Liver (tissue), 9 donors: ENCODE results near the gene TSPEAR. TPM values are rescaled to one million over a fixed set of nuclear protein-coding genes. Genes with fewer than 3 reads are reported as not detected.

Experiments used
- DNase-seq: peaks from one replicate; pipeline ENCODE4 v3.0.0-alpha.2; 2017; ENCODE audit warnings: low spot score
- H3K27ac ChIP-seq, 2 donors: one replicate each; pipeline ENCODE4 v1.7.0; 2013; ENCODE audit warnings: inconsistent platforms in 2 of 2, low read length in 2 of 2, control low read depth in 1 of 2, low read depth in 1 of 2, mild to moderate bottlenecking in 1 of 2
- H3K27me3 ChIP-seq, 4 donors: one replicate each; pipeline versions ENCODE4 v1.6.1 to v1.7.0; 2013; ENCODE audit warnings: low read length in 3 of 4, inconsistent platforms in 1 of 4, mild to moderate bottlenecking in 1 of 4, moderate library complexity in 1 of 4; ENCODE audit not compliant: control insufficient read depth in 4 of 4, insufficient read depth in 4 of 4
- H3K36me3 ChIP-seq, 4 donors: one replicate each; pipeline versions ENCODE4 v1.6.1 to v1.7.0; 2013; ENCODE audit warnings: low read length in 3 of 4, mild to moderate bottlenecking in 3 of 4, low read depth in 1 of 4, moderate library complexity in 1 of 4; ENCODE audit not compliant: control insufficient read depth in 4 of 4, insufficient read depth in 3 of 4
- H3K4me1 ChIP-seq, 4 donors: one replicate each; pipeline versions ENCODE4 v1.6.1 to v1.7.0; 2013; ENCODE audit warnings: low read length in 3 of 4, mild to moderate bottlenecking in 3 of 4, moderate library complexity in 1 of 4; ENCODE audit not compliant: control insufficient read depth in 4 of 4, insufficient read depth in 4 of 4
- H3K4me3 ChIP-seq, 3 donors: one replicate each; pipeline versions ENCODE4 v1.6.1 to v1.7.0; 2013; ENCODE audit warnings: low read length in 3 of 3, control low read depth in 1 of 3, low read depth in 1 of 3, mild to moderate bottlenecking in 1 of 3
- H3K9ac ChIP-seq, 2 donors: one replicate each; pipeline ENCODE4 v1.7.0; 2013; ENCODE audit warnings: low read length in 2 of 2, mild to moderate bottlenecking in 2 of 2, moderate library complexity in 2 of 2, control low read depth in 1 of 2, low read depth in 1 of 2
- H3K9me3 ChIP-seq, 4 donors: one replicate each; pipeline versions ENCODE4 v1.6.1 to v1.7.0; 2013; ENCODE audit warnings: low read length in 3 of 4; ENCODE audit not compliant: control insufficient read depth in 4 of 4
- EGR1 ChIP-seq, 2 donors: IDR thresholded peaks; 2 replicates each; pipeline ENCODE4 v1.6.1; 2016 to 2018; ENCODE audit warnings: antibody characterized with exemption in 2 of 2, low read depth in 2 of 2
- FOXA1 ChIP-seq: IDR thresholded peaks from 2 replicates; pipeline ENCODE4 v1.6.1; 2016; ENCODE audit warnings: antibody characterized with exemption
- FOXA2 ChIP-seq: IDR thresholded peaks from 2 replicates; pipeline ENCODE4 v1.6.1; 2016; ENCODE audit warnings: antibody characterized with exemption
- GABPA ChIP-seq, 2 donors: IDR thresholded peaks in 1 of 2; conservative IDR thresholded peaks in 1 of 2; 2 replicates each; pipeline ENCODE4 v1.6.1; 2016; ENCODE audit warnings: antibody characterized with exemption in 2 of 2, mild to moderate bottlenecking in 1 of 2, moderate library complexity in 1 of 2
- HNF4A ChIP-seq, 2 donors: conservative IDR thresholded peaks; 2 replicates each; pipeline ENCODE4 v1.6.1; 2016; ENCODE audit warnings: antibody characterized with exemption in 2 of 2, mild to moderate bottlenecking in 2 of 2
- HNF4G ChIP-seq: IDR thresholded peaks from 2 replicates; pipeline ENCODE4 v1.6.1; 2016; ENCODE audit warnings: antibody characterized with exemption
- JUND ChIP-seq, 2 donors: IDR thresholded peaks; 2 replicates each; pipeline ENCODE4 v1.6.1; 2016; ENCODE audit warnings: antibody characterized with exemption in 2 of 2
- NR2F2 ChIP-seq: IDR thresholded peaks from 2 replicates; pipeline ENCODE4 v1.6.1; 2016; ENCODE audit warnings: antibody characterized with exemption
- RAD21 ChIP-seq, 2 donors: IDR thresholded peaks; 2 replicates each; pipeline ENCODE4 v1.6.1; 2016; ENCODE audit warnings: antibody characterized with exemption in 2 of 2, mild to moderate bottlenecking in 2 of 2
- RXRA ChIP-seq, 2 donors: IDR thresholded peaks; 2 replicates each; pipeline ENCODE4 v1.6.1; 2017 to 2018; ENCODE audit warnings: antibody characterized with exemption in 2 of 2, mild to moderate bottlenecking in 1 of 2
- SP1 ChIP-seq: IDR thresholded peaks from 2 replicates; pipeline ENCODE4 v1.6.1; 2018; ENCODE audit warnings: antibody characterized with exemption, mild to moderate bottlenecking
- TAF1 ChIP-seq: conservative IDR thresholded peaks from 2 replicates; pipeline ENCODE4 v1.6.1; 2016; ENCODE audit warnings: antibody characterized with exemption, mild to moderate bottlenecking
- YY1 ChIP-seq: IDR thresholded peaks from 2 replicates; pipeline ENCODE4 v1.6.1; 2016; ENCODE audit warnings: antibody characterized with exemption, mild to moderate bottlenecking
- WGBS: extraction: QIAGEN DNeasy Blood & Tissue Kit; methylation state at CpG from one replicate; pipeline ENCODE4 v1.1.7; 2013; 5-methylcytosine and 5-hydroxymethylcytosine counted together
- polyA plus RNA-seq, 2 donors: library from polyadenylated mRNA; stranded (reverse) in 1 of 2; unstranded in 1 of 2; fragments of 200-250 nt in 1 of 2; fragments of >200 nt in 1 of 2; fragmentation: Nextera tagmentation in 1 of 2; extraction: Ambion mirVana in 1 of 2; gene quantifications; one replicate each; pipeline versions ENCODE4 v1.2.1 to v1.2.3, GENCODE V29; 2013 to 2015
- total RNA-seq, 2 donors: library from RNA; depleted of rRNA; stranded (reverse); fragments of >200 nt; gene quantifications; one replicate each; pipeline ENCODE4 v1.2.3, GENCODE V29; 2014
- TF ChIP-seq, protein P1 (sequence below): IDR thresholded peaks from 2 replicates; pipeline ENCODE4 v1.6.1; 2016; ENCODE audit warnings: antibody characterized with exemption
- TF ChIP-seq, protein P2 (sequence below): IDR thresholded peaks from 2 replicates; pipeline ENCODE4 v1.6.1; 2016; ENCODE audit warnings: antibody characterized with exemption, mild to moderate bottlenecking
- TF ChIP-seq, protein P3 (sequence below): IDR thresholded peaks from 2 replicates; pipeline ENCODE4 v1.6.1; 2016; ENCODE audit warnings: antibody characterized with exemption
- TF ChIP-seq, protein P4 (sequence below): fragments of 150-350 bp; IDR thresholded peaks from 2 replicates; pipeline ENCODE4 v1.5.1; 2017; ENCODE audit warnings: improper control_type of control experiment, low read depth, low read length; ENCODE audit not compliant: missing input control
- TF ChIP-seq, protein P5 (sequence below): IDR thresholded peaks from 2 replicates; pipeline ENCODE4 v1.6.1; 2016; ENCODE audit warnings: antibody characterized with exemption
- donor health status: healthy.
- donor health status: healthy.
- donor health status: healthy.
- donor health status: healthy.
- donor health status: healthy.

The TSPEAR gene
- total and polyA plus RNA-seq, 4 donors: under 0.01 to 0.14 (median 0.01) TPM; not detected in 1

DNA sequence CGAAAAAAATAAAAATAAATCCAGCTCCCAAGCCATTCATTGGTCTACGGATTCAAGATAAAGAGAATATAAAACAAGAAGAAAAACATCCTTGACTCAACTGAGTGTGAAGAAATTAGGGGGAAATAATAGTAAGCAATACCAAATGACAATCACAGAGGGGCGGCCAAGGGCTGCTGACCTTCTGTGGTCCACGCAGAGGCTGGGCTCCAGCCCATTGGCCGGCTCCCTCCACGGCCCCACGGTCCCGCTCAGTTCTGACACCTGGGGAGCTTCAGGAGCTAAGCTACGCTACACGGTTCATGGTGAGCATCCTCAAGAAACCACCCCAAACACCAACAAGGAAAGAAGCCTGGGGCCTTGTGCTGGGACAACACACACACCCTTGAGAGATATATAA is 14.8 kb downstream of the TSPEAR start:
- WGBS: 71% methylated on average over 10 of the region's 10 CpGs
- H3K27me3 ChIP-seq: peaks cover 0 to 14% (median 5%) of the 10 kb centered on the region in 4 donors
- TF ChIP-seq HNF4G (no peak), HNF4A (conservative IDR thresholded peaks at IDR 0.05) (no peak), GABPA (IDR thresholded peaks at IDR 0.05 in 1 of 2, conservative IDR thresholded peaks at IDR 0.05 in 1 of 2) (no peak), NR2F2 (no peak), FOXA1 (no peak), RAD21 (IDR thresholded peaks at IDR 0.05) (no peak), JUND (IDR thresholded peaks at IDR 0.05) (no peak), FOXA2 (no peak), RXRA (IDR thresholded peaks at IDR 0.05) (no peak), YY1 (no peak), TAF1 (no peak), SP1 (no peak), EGR1 (IDR thresholded peaks at IDR 0.05; ENCODE audit: low read depth in 2 of 2) (no peak)
- TF ChIP-seq, protein P1, sequence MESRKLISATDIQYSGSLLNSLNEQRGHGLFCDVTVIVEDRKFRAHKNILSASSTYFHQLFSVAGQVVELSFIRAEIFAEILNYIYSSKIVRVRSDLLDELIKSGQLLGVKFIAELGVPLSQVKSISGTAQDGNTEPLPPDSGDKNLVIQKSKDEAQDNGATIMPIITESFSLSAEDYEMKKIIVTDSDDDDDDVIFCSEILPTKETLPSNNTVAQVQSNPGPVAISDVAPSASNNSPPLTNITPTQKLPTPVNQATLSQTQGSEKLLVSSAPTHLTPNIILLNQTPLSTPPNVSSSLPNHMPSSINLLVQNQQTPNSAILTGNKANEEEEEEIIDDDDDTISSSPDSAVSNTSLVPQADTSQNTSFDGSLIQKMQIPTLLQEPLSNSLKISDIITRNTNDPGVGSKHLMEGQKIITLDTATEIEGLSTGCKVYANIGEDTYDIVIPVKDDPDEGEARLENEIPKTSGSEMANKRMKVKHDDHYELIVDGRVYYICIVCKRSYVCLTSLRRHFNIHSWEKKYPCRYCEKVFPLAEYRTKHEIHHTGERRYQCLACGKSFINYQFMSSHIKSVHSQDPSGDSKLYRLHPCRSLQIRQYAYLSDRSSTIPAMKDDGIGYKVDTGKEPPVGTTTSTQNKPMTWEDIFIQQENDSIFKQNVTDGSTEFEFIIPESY: no peak
- TF ChIP-seq, protein P2, sequence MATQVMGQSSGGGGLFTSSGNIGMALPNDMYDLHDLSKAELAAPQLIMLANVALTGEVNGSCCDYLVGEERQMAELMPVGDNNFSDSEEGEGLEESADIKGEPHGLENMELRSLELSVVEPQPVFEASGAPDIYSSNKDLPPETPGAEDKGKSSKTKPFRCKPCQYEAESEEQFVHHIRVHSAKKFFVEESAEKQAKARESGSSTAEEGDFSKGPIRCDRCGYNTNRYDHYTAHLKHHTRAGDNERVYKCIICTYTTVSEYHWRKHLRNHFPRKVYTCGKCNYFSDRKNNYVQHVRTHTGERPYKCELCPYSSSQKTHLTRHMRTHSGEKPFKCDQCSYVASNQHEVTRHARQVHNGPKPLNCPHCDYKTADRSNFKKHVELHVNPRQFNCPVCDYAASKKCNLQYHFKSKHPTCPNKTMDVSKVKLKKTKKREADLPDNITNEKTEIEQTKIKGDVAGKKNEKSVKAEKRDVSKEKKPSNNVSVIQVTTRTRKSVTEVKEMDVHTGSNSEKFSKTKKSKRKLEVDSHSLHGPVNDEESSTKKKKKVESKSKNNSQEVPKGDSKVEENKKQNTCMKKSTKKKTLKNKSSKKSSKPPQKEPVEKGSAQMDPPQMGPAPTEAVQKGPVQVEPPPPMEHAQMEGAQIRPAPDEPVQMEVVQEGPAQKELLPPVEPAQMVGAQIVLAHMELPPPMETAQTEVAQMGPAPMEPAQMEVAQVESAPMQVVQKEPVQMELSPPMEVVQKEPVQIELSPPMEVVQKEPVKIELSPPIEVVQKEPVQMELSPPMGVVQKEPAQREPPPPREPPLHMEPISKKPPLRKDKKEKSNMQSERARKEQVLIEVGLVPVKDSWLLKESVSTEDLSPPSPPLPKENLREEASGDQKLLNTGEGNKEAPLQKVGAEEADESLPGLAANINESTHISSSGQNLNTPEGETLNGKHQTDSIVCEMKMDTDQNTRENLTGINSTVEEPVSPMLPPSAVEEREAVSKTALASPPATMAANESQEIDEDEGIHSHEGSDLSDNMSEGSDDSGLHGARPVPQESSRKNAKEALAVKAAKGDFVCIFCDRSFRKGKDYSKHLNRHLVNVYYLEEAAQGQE: no peak
- TF ChIP-seq, protein P3, sequence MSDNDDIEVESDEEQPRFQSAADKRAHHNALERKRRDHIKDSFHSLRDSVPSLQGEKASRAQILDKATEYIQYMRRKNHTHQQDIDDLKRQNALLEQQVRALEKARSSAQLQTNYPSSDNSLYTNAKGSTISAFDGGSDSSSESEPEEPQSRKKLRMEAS: no peak
- TF ChIP-seq, protein P4, sequence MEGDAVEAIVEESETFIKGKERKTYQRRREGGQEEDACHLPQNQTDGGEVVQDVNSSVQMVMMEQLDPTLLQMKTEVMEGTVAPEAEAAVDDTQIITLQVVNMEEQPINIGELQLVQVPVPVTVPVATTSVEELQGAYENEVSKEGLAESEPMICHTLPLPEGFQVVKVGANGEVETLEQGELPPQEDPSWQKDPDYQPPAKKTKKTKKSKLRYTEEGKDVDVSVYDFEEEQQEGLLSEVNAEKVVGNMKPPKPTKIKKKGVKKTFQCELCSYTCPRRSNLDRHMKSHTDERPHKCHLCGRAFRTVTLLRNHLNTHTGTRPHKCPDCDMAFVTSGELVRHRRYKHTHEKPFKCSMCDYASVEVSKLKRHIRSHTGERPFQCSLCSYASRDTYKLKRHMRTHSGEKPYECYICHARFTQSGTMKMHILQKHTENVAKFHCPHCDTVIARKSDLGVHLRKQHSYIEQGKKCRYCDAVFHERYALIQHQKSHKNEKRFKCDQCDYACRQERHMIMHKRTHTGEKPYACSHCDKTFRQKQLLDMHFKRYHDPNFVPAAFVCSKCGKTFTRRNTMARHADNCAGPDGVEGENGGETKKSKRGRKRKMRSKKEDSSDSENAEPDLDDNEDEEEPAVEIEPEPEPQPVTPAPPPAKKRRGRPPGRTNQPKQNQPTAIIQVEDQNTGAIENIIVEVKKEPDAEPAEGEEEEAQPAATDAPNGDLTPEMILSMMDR: no peak
- TF ChIP-seq, protein P5, sequence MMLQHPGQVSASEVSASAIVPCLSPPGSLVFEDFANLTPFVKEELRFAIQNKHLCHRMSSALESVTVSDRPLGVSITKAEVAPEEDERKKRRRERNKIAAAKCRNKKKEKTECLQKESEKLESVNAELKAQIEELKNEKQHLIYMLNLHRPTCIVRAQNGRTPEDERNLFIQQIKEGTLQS: no peak
- no peaks in the 10 kb centered on the region for H3K36me3 ChIP-seq
- H3K9me3 ChIP-seq: peaks cover 0 to 18% (median 2%) of the 10 kb centered on the region in 4 donors
- H3K9ac ChIP-seq: no peak overlapping the region
- no peak overlapping the region for H3K4me3 ChIP-seq
- H3K27ac ChIP-seq: no peak overlapping the region
- no peaks in the 10 kb centered on the region for H3K4me1 ChIP-seq
- peak; percentile 25 for DNase-seq
